Kasumi-1 (cell line): ENCODE data around the gene OR4X2.
"Not testable (repeated sequence)": the region's sequence is repeated elsewhere in the genome, so short reads cannot be mapped to it uniquely, and the experiment has no call there.

Experiments used
- DNase-seq, 2 experiments: peaks; one replicate each; lab custom pipeline; 2025; lab: John Stamatoyannopoulos, UW

Gene OR4X2

GRCh38 chr11:48244804-48245203, at the start of gene OR4X2:
Gene OR4X2, plus strand, starts transcription at chr11:48245104. Its CDS starts 0 bp downstream, at chr11:48245104.
- DNase-seq, result no peak

- no peak for DNase-seq
These were observed 37.0 kb upstream of the OR4X2 start for GRCh38 chr11:48207881-48208280.

- no peak for DNase-seq
These were observed 34.9 kb upstream of the OR4X2 start for GRCh38 chr11:48210052-48210451.

- DNase-seq, result no peak
These were observed 28.4 kb upstream of the OR4X2 start, which contains the start of gene OR4B1 for GRCh38 chr11:48216510-48216909. Gene OR4B1, plus strand, starts transcription at chr11:48216810. Its CDS starts 0 bp downstream, at chr11:48216810.

- no peak for DNase-seq
These were observed 16.1 kb upstream of the OR4X2 start for GRCh38 chr11:48228761-48229160.

GRCh38 chr11:48230057-48230456, 14.8 kb upstream of the OR4X2 start:
- not testable (repeated sequence) for DNase-seq

GRCh38 chr11:48237727-48238126, 7.2 kb upstream of the OR4X2 start:
- no peak for DNase-seq

- no peak for DNase-seq
These were observed 2.4 kb upstream of the OR4X2 start for GRCh38 chr11:48242501-48242900.

GRCh38 chr11:48248902-48249301, 4.0 kb downstream of the OR4X2 start:
- DNase-seq, result no peak

- no peak for DNase-seq
These were observed 16.7 kb downstream of the OR4X2 start for GRCh38 chr11:48261600-48261999.

GRCh38 chr11:48263423-48263911, 18.6 kb downstream of the OR4X2 start, which contains the start of gene OR4X1:
Gene OR4X1, plus strand, starts transcription at chr11:48263861. Its CDS starts 0 bp downstream, at chr11:48263861.
- DNase-seq, result no peak

GRCh38 chr11:48270621-48271020, 25.7 kb downstream of the OR4X2 start:
- no peak for DNase-seq

GRCh38 chr11:48272606-48273005, 27.7 kb downstream of the OR4X2 start:
- DNase-seq, result no peak
